ENCODE data around the gene PRKAA1. TPM values are rescaled to one million over a fixed set of nuclear protein-coding genes. Genes with fewer than 3 reads are reported as not detected.

Gene PRKAA1
- total and polyA plus RNA-seq, 2 donors (not counting 1 experiment from before 2014, with no cell fraction given), result 39.9 to 107 TPM

- no CpG with 5 or more reads among the region's 1 CpG for WGBS (ENCODE audit: insufficient coverage)
- no peak overlapping the region for H3K27ac ChIP-seq (ENCODE audit: low read length in 2 of 2)
- H3K36me3 ChIP-seq (replicated peaks in 1 of 2; ENCODE audit: control extremely low read depth in 1 of 2, control insufficient read depth in 1 of 2, extremely low read depth in 1 of 2, insufficient read depth in 2 of 2, low read length in 1 of 2), result peaks cover 2 to 39% of the 10 kb centered on the region in 2 experiments
- no peaks in the 10 kb centered on the region for H3K27me3 Mint-ChIP-seq
- H3K4me3 ChIP-seq (ENCODE audit: control extremely low read depth in 1 of 5, extremely low read depth in 1 of 5, insufficient read depth in 1 of 5, low read depth in 2 of 5, low read length in 4 of 5), result no peak overlapping the region
- H3K9ac ChIP-seq (ENCODE audit: low read length), result no peak overlapping the region
- DNase-seq (no peak), ATAC-seq (ENCODE audit: low read depth) (no peak)
- CTCF ChIA-PET, result no interaction called here
- H3K27me3 ChIP-seq (replicated peaks in 1 of 4; ENCODE audit: control extremely low read depth in 1 of 4, control insufficient read depth in 3 of 4, insufficient read depth in 4 of 4, low read length in 3 of 4), result no peaks in the 10 kb centered on the region
- POLR2A ChIA-PET, result interaction anchor here (0.5 kb wide), 1 partner anchor 21 kb away, joined by 7 read pairs; no protein-coding TSS in a partner anchor
- H3K79me2 ChIP-seq (ENCODE audit: control insufficient read depth, insufficient read depth, low read length), result peaks cover 48% of the 10 kb centered on the region
- intact Hi-C loops (cut with micrococcal nuclease), result no loop called here
- no peaks in the 10 kb centered on the region for H3K4me1 ChIP-seq (ENCODE audit: control insufficient read depth in 2 of 2, insufficient read depth in 2 of 2, low read length in 2 of 2)
- H4K20me1 ChIP-seq (ENCODE audit: control insufficient read depth, insufficient read depth, low read length, poor library complexity, severe bottlenecking), result peaks cover 50% of the 10 kb centered on the region
- TF ChIP-seq, protein P1, sequence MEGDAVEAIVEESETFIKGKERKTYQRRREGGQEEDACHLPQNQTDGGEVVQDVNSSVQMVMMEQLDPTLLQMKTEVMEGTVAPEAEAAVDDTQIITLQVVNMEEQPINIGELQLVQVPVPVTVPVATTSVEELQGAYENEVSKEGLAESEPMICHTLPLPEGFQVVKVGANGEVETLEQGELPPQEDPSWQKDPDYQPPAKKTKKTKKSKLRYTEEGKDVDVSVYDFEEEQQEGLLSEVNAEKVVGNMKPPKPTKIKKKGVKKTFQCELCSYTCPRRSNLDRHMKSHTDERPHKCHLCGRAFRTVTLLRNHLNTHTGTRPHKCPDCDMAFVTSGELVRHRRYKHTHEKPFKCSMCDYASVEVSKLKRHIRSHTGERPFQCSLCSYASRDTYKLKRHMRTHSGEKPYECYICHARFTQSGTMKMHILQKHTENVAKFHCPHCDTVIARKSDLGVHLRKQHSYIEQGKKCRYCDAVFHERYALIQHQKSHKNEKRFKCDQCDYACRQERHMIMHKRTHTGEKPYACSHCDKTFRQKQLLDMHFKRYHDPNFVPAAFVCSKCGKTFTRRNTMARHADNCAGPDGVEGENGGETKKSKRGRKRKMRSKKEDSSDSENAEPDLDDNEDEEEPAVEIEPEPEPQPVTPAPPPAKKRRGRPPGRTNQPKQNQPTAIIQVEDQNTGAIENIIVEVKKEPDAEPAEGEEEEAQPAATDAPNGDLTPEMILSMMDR (IDR thresholded peaks at IDR 0.05), result no peak
- TF ChIP-seq EZH2 (IDR thresholded peaks at IDR 0.05; ENCODE audit: borderline replicate concordance, insufficient read depth, low read depth, low read length, poor library complexity, severe bottlenecking), result no peak
- H3K4me2 ChIP-seq (replicated peaks; ENCODE audit: low read depth, low read length, poor library complexity, severe bottlenecking), result no peak overlapping the region
- no peak overlapping the region for H2AFZ ChIP-seq (ENCODE audit: insufficient read depth, low read depth, low read length, poor library complexity, severe bottlenecking)
- no peaks in the 10 kb centered on the region for H3K9me3 ChIP-seq (ENCODE audit: control extremely low read depth in 1 of 3, control insufficient read depth in 2 of 3, insufficient read depth in 1 of 3, low read length in 2 of 3)
- H3K4me1 Mint-ChIP-seq, result peaks cover 15% of the 10 kb centered on the region
- no peaks in the 10 kb centered on the region for H3K9me3 Mint-ChIP-seq (ENCODE audit: insufficient read depth)
- H3K27ac Mint-ChIP-seq, result no peak overlapping the region
- H3K4me3 Mint-ChIP-seq, result no peak overlapping the region
These were observed 20.0 kb downstream of the PRKAA1 start for GRCh38 chr5:40778133-40778532.

GRCh38 chr5:40776658-40776977 is 21.6 kb downstream of the PRKAA1 start:
- CTCF ChIA-PET, result no interaction called here
- Histone ChIP-seq H3K27me3 (replicated peaks in 1 of 4; ENCODE audit: control extremely low read depth in 1 of 4, control insufficient read depth in 3 of 4, insufficient read depth in 4 of 4, low read length in 3 of 4) (no peaks in the 10 kb centered on the region), H3K4me1 (ENCODE audit: control insufficient read depth in 2 of 2, insufficient read depth in 2 of 2, low read length in 2 of 2) (no peaks in the 10 kb centered on the region), H3K36me3 (replicated peaks in 1 of 2; ENCODE audit: control extremely low read depth in 1 of 2, control insufficient read depth in 1 of 2, extremely low read depth in 1 of 2, insufficient read depth in 2 of 2, low read length in 1 of 2) (peaks cover 2 to 45% of the 10 kb centered on the region in 2 experiments), H3K4me2 (replicated peaks; ENCODE audit: low read depth, low read length, poor library complexity, severe bottlenecking) (no peak overlapping the region), H3K9ac (ENCODE audit: low read length) (no peak overlapping the region), H3K27ac (ENCODE audit: low read length in 2 of 2) (no peak overlapping the region), H3K9me3 (ENCODE audit: control extremely low read depth in 1 of 3, control insufficient read depth in 2 of 3, insufficient read depth in 1 of 3, low read length in 2 of 3) (no peaks in the 10 kb centered on the region), H3K4me3 (ENCODE audit: control extremely low read depth in 1 of 5, extremely low read depth in 1 of 5, insufficient read depth in 1 of 5, low read depth in 2 of 5, low read length in 4 of 5) (no peak overlapping the region), H2AFZ (ENCODE audit: insufficient read depth, low read depth, low read length, poor library complexity, severe bottlenecking) (no peak overlapping the region), H3K79me2 (ENCODE audit: control insufficient read depth, insufficient read depth, low read length) (peaks cover 34% of the 10 kb centered on the region), H4K20me1 (ENCODE audit: control insufficient read depth, insufficient read depth, low read length, poor library complexity, severe bottlenecking) (peaks cover 48% of the 10 kb centered on the region)
- POLR2A ChIA-PET, result no interaction called here
- no peaks in the 10 kb centered on the region for H3K27me3 Mint-ChIP-seq
- intact Hi-C loops (cut with micrococcal nuclease), result no loop called here
- no peak for ATAC-seq (ENCODE audit: low read depth)
- DNase-seq, result no peak
- TF ChIP-seq, protein P1 (IDR thresholded peaks at IDR 0.05), result no peak
- TF ChIP-seq EZH2 (IDR thresholded peaks at IDR 0.05; ENCODE audit: borderline replicate concordance, insufficient read depth, low read depth, low read length, poor library complexity, severe bottlenecking), result no peak
- no peak overlapping the region for H3K27ac Mint-ChIP-seq
- H3K4me3 Mint-ChIP-seq, result no peak overlapping the region
- no peaks in the 10 kb centered on the region for H3K9me3 Mint-ChIP-seq (ENCODE audit: insufficient read depth)
- no CpG with 5 or more reads among the region's 1 CpG for WGBS (ENCODE audit: insufficient coverage)
- peaks cover 8% of the 10 kb centered on the region for H3K4me1 Mint-ChIP-seq
